Left ventricle myocardium superior (tissue), 1 donor: ENCODE results near the gene COPS6. TPM values are rescaled to one million over a fixed set of nuclear protein-coding genes. Genes with fewer than 3 reads are reported as not detected.

Experiments used
- ATAC-seq: fragments of 200-7000 bp; cut with Tn5 transposase; one replicate; pipeline ENCODE4 v1.9.1; 2020; ENCODE audit warnings: mild to moderate bottlenecking, moderate library complexity
- DNase-seq: peaks from one replicate; pipeline ENCODE4 v3.0.0-alpha.2; 2020
- intact Hi-C: fragments of 100-400 bp; cut with micrococcal nuclease; formaldehyde crosslinking; loops from one replicate; pipeline ENCODE4 v1.11.0; 2022
- total RNA-seq: library from RNA; stranded (reverse); fragmentation: NEBNext Ultra II Directional; extraction: Animal tissue kit (Norgen Biotek cat#: 25700); gene quantifications from one replicate; pipeline ENCODE4 v1.2.1, GENCODE V29; 2021
- donor health status: DM: no; HTN: yes; CAD: no; lungs with severe emphysema.

Gene COPS6
- total RNA-seq, 1 donor from 2014 or later, result 126 TPM

DNA sequence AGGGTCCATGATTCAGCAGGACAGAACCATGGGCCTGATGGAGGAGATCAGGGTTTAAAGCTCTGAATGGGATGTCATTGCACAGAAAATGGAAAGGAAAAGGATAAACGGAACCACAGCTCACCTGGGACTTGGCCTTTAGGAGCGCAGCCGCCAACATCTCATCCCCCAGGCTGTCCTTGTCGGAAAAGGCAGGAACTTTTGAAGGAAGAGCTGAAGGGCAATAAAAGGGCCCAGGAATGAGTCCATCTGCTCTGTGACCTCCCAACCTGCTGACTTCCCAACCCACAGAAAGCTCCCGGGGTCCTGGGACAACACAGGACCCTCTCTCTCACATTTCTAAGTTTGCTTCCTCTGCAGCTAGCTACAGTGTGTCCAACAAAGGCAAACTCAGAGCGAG is 13.4 kb upstream of the COPS6 start:
- ATAC-seq (no peak), DNase-seq (no peak)
- intact Hi-C loops, result no loop called here

DNA sequence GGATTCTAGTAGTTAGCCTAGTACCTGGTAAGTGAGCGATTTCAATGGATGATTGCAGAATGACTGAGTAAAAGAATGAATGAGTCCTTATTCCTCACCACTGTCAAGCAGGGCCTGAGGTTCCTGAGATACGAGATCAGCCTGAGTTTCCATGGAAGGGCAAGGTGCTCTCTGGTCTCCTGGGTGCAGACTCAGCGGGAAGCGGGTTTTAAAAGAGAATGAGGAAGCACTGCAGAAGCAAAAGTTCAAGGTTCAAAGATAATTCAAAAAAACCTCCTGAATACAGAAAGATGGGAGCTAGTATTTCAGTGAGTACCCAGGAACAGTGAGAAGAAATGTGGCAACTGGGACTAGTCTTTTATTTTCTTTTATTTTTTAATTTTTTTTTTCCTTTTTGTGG is 11.6 kb upstream of the COPS6 start:
- intact Hi-C loops, result no loop called here
- no peak for ATAC-seq
- DNase-seq, result no peak

DNA sequence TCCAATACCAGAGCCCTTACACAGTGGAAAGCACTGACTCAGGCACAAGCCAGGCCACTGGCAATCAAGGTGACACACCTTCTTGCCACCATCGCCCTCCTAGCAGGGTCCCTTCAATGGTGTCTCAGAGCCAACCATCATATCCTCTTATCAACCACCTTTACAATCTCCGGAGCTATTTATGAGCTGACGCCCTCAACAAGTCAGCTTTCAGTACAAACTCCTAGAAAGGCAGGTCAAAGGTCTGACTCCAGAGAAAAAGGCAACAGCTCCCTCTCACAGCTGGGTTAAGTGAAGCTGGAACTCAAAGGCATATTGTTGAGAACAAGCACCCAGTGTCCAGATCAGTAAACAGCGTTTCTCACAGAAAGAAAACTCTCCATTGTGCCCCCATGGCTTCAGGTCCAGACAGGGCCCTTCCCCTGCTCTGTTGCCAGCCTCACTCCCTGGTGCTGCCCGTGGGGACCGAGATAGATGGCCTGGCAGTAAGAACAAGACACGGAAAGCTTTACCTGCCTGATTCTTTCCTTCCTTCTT is 9.7 kb upstream of the COPS6 start:
- DNase-seq, result no peak
- no peak for ATAC-seq
- intact Hi-C loops, result no loop called here

DNA sequence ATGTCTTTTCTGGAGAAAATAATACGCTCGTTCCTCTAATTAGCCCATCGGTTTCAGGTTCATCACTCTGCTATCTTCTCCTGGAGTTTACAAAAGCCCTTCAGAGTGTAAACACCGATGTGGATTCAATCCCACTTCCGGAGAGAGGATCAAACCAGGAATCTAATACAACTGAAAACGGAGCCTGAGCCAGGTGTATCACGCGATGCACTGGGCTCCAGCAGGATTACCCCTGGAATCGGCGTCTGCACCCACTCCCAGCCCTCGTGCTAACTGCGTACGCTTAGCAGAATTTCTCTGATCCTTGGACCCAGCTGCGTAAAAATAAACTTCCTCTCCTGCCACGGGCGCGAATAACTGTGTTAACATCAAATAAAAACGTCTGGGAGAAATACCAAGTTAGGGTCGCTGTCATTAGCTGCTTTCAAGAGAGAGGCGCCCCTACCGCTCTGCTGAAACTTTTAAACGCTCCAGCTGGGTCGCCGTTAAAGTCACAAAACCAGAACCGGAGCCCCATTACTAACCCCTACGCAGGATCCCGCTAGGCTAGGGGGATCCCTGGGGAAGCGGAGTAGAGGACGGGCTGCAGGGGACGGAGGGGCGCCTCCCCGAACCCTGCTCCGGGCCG is 7.7 kb upstream of the COPS6 start:
- intact Hi-C loops, result no loop called here
- DNase-seq, result no peak
- ATAC-seq, result no peak

DNA sequence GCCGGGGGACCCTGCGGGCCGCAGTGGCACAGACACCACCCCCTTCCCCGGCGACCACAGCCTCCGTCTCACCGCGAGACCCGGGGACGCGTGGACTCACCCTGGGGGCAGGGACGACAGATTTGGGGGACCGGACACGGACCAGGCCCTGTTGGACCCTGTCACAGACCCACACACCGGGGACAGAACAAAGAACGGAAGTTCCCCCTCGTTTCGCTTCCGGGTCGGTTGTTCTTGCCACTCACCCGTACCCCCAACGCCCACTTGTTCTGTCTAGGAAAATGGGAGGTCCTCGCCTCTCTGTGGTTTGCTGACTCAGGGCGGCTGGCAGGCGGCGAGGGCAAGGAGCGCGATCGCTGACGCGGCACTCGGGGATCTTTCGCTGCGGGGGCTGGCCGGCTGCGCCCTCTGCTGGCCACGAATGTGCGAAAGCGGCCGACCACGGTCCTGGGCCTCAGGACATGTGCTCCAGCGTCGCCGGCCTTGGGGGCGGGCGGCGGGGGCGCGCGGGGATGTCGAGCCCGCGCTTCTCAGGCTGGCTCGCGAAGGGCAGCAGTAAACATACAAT is 7.2 kb upstream of the COPS6 start, which contains the start of gene ZNF3:
Gene ZNF3 (minus strand): TSS at position 189 of the 568 bp plus-strand sequence. CDS start 4,366 bp downstream, outside the sequence.
- DNase-seq (peak; percentile 99), ATAC-seq (peak; percentile 96)
- intact Hi-C loops, result no loop called here

DNA sequence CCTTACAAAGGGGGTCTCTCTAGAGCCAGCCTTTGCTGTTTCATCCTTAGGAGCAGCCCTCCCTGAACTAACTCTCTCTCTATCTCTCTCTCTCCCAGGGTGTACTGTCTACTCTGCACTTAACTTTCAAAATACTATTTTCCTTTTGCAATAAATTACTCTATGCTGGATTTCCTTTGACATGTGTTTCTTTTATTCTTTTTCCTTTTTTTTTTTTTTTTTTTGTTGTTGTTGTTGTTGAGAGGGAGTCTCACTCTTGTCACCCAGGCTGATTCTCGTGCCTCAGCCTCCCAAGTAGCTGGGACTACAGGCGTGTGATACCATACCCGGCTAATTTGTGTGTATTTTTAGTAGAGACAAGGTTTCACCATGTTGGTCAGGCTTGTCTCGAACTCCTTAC is 5.8 kb upstream of the COPS6 start:
- DNase-seq, result no peak
- intact Hi-C loops, result no loop called here
- no peak for ATAC-seq

DNA sequence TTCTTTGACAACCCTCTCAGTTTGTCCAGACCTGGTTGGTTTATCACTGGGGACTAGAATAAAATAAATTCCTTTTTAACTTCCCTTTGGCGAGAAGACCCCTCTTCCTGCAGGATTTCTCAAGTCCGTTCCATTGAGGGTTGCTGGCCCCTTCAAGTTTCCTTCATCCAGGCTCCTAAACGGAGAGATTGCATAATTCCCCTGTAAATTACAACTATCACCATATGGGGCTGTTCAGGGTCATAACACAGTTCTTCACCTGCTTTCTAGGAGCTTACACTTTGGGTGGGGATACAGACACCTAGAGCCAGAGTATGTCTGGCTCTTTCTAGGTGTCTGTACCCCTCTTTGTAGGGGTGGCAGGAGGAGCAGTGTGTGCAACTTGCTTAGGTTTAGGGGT is 3.3 kb upstream of the COPS6 start:
- intact Hi-C loops, result no loop called here
- ATAC-seq (no peak), DNase-seq (no peak)

DNA sequence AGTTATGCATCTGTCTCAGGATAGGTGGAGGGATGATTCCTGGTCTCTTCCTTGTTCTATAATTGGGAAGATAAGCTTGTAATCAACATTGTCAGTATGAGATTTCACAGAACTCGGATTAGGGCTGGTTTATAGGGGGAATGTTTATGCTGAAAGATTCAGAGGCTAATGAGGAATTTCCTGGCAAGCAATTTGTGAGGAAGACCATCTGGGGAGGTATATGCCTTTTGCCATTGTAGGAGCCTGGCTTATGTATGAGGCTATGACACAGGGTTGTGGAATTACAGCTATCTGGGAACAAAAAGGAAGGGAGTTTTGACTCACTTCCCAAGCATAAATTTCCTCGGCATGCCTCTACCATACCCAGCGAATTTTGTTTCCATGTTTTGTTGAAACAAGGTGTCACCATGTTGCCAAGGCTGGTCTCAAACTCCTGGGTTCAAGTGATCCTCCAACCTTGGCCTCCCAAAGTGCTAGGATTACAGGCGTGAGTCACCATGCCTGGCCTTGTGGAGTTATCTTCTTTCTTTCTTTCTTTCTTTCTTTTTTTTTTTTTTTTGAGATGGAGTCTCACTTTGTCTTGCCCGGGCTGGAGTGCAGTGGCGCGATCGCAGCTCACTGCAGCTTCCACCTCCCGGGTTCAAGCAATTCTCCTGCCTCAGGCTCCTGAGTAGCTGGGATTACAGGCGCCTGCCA is 1.6 kb upstream of the COPS6 start:
- ATAC-seq (no peak), DNase-seq (no peak)
- intact Hi-C loops, result no loop called here

DNA sequence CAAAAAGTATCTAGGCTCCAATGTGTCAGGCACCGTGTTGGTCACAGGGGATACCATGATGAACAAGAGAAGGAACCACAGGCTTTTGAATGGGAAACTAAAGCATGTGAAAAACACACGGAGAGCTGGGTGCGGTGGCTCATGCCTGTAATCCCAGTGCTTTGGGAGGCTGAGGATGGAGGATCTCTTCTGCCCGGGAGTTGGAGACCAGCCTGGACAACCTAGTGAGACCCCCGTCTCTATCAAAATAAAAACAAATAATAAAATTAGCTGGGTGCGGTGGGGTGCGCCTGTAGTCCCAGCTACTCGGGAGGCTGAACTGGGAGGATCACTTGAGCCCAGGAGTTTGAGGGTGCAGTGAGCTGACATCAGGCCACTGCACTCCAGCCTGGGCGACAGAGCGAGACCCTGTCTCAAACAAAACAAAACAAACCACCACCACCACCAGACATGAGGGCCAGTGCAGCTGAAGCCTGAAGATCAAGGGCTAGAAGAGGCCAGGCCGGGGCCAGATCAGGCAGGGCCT is 611 bp upstream of the COPS6 start:
- intact Hi-C loops, result no loop called here
- DNase-seq (no peak), ATAC-seq (no peak)

DNA sequence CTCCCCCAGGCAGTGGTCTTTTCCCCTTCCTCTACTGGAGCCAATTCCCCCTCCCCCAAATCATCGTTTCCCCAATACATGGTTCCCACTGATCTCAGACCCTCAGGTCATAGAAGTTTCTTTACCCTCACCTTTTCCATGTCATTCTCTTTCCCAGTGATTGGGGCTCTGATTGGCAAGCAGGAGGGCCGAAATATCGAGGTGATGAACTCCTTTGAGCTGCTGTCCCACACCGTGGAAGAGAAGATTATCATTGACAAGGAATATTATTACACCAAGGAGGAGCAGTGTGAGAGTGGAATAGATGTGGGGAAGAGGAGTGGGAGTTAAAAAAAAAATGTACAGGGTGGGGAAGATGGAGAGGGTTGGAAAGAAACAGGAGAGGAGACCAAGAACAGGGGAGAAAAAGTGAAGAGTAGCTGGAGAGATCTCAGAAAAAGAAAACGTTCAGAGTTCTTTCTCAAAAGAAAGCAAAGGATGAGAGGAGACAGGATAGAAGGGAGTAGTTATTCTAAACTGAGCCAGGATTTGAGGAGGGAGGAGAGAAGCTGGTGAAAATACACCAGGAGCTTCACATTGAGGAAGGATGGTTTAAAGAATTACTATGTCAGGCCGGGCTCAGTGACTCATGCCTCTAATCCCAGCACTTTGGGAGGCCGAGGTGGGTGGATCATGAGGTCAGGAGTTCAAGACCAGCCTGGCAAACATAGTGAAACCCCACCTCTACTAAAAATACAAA is 858 bp downstream of the COPS6 start:
- no peak for ATAC-seq
- no peak for DNase-seq
- intact Hi-C loops, result no loop called here

DNA sequence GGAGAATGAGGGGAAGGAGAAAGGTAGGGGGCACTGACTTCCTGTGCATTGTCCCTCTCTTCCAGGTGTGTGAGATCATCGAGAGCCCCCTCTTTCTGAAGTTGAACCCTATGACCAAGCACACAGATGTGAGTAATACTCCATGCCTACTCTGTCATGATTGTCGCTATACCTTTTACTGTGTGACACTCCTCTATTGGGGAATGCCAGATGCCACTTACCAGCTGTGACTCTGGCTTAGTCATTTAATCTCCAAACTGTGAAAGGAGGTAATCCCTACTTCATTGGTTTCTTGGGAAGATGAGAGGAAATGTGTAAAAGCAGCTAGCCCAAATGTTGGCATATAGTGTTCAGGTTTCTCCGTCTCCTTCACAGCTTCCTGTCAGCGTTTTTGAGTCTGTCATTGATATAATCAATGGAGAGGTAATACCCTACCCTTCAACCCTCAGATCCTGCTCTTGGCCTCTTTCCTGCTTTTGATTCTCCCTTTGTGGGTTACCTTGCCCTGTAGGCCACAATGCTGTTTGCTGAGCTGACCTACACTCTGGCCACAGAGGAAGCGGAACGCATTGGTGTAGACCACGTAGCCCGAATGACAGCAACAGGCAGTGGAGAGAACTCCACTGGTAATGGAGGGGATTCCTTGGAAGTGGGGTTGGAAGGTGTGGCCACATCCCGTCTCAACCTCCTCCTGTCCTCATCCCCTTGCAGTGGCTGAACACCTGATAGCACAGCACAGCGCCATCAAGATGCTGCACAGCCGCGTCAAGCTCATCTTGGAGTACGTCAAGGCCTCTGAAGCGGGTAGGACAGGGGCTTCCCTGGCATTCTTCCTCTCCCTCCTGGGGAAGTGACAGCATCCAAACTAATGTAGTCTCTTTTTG is 2.0 kb downstream of the COPS6 start:
- intact Hi-C loops, result no loop called here
- ATAC-seq, result no peak
- no peak for DNase-seq

DNA sequence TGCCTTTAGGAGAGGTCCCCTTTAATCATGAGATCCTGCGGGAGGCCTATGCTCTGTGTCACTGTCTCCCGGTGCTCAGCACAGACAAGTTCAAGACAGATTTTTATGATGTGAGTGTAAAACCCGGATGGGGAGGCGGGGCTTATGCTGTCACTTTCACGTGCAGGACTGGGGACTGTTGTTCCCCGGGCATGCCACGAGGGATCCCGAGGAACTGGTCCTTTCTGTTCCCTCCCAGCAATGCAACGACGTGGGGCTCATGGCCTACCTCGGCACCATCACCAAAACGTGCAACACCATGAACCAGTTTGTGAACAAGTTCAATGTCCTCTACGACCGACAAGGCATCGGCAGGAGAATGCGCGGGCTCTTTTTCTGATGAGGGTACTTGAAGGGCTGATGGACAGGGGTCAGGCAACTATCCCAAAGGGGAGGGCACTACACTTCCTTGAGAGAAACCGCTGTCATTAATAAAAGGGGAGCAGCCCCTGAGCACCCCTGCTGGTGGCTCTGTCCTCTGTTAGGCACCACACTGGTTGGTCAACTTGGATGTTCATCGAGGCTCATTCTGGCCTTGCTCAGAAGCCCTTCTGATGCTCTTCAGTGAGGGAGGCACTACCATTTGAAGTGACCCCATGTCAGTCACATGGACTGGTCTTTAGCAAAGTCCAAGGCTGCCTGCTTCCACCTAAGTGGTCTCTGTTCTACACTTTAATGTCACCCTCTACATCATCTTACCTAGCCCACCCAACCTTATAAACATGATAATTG is 2.8 kb downstream of the COPS6 start:
- intact Hi-C loops, result no loop called here
- ATAC-seq (no peak), DNase-seq (no peak)

DNA sequence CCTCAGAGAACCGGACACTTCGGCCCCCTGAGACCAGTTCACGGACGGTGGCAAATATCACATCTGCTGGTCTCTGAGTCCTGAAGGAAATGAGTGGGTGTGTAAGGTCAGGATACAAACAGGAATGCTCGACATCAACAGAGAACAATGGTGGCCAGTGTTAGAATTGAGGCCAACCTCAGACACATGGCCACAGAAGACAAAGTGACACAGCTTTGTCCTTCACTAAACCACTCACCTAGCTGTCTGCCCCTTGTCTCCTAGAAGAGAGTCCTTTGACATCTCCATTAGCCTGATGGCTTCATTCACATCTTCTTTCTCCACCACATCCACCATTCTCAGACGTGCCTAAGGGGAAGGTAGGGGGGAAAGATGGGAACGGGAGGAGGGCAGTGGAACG is 4.3 kb downstream of the COPS6 start:
- DNase-seq (no peak), ATAC-seq (no peak)
- intact Hi-C loops, result no loop called here

DNA sequence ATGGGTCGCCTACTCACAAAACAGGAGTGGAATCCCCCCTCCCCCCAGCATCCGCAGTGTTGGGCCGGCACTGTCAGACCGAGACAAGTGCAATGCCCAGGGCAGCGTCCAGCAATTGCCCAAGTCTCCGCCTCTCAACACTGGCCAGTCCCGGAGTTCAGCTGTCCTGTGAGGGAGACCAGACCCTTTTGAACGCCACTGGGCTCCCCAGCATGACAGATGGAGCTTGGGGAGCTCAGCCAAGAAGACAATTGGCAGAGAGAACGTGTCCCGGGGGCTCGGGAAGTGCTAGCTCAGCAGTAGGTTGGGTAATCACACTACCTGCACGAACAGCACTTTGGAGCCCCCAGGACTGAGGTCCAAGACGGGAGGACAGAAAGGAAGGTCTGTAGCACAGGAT is 4.7 kb downstream of the COPS6 start:
- intact Hi-C loops, result no loop called here
- DNase-seq, result no peak
- no peak for ATAC-seq

DNA sequence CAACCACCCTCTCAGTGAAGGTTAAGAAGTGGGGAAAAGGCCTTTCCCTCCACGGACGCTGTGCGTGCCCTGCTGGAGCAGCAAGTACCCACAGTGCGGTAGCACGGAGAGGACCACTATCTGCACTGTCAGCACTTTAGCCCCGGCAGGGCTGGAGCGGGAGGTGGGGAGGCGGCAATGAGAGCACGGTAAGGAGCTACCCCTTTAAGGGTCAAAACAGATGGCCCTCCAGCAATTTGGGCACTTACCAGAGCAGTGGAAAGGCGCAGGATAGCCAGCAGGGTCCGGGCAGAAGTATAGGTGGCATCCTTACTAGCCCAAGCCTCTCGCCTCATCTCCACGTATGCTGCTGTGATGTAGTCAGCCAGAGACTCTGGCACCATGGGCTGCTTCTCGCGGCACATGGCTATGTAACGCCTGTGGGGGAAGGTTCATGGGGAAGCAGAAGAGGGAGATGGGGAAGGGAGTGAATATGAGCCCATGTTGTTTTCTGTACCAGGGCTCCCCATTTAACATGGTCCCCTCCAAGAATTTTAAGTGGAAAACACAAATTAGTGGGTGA is 5.2 kb downstream of the COPS6 start:
- ATAC-seq (no peak), DNase-seq (no peak)
- intact Hi-C loops, result no loop called here

DNA sequence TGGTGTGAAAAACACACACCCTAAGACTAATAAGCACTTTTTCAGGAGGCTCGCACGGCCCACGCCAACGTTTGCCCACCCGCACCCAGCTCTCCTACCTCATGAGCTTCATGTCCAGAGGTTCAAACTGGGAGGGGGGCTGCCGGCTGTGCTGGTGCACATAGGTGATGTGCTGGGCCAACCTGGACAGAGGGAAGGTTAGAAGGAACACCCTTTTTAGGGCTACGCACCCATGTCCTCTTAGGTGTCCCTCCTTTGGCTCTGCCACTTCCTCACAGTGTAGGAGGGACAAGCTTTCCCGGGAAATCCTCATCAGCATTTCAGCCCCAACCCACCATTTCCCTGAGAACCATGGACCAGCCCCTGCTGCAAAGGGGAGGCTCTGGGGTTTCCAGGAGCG is 6.5 kb downstream of the COPS6 start:
- intact Hi-C loops, result no loop called here
- ATAC-seq (no peak), DNase-seq (no peak)

DNA sequence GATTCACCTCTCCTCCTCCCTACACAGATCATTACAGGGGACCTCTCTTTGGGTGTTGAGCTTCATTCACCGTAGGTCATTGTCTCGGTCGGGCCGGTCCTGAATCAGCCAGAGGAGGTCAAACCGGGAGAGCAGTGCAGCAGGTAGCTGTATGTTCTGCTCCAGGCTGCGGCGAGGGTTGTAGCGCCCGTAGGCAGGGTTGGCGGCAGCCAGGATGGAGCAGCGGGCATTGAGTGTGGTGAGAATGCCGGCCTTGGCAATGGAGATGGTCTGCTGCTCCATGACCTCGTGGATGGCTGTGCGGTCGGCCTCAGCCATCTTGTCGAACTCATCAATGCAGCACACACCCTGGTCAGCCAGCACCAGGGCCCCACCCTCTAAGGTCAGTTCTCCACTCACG is 6.9 kb downstream of the COPS6 start:
- no peak for ATAC-seq
- intact Hi-C loops, result no loop called here
- no peak for DNase-seq

DNA sequence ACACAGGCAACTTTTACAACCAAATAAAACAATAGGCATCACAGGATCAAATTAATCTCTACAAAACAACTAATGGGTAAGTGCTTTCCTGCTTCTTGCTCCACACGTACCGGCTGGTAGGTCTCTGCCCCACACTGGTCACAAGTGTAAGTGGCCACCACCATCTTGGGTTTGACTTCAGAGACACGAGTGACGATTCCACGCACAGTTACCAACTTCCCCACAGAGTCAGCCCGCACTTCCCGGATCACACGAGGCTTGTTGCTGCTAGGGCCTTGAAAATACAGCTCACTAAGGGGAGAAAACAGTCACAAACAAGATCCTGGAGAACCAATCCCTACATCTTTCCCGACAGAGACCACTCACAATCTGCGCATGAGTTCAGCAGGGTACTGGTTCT is 10.1 kb downstream of the COPS6 start:
- no peak for DNase-seq
- ATAC-seq, result no peak
- intact Hi-C loops, result no loop called here
